Measurements from ENCODE around the gene MRPL51.
"Not testable (repeated sequence)": the region's sequence is repeated elsewhere in the genome, so short reads cannot be mapped to it uniquely, and the experiment has no call there.

Gene MRPL51

DNA sequence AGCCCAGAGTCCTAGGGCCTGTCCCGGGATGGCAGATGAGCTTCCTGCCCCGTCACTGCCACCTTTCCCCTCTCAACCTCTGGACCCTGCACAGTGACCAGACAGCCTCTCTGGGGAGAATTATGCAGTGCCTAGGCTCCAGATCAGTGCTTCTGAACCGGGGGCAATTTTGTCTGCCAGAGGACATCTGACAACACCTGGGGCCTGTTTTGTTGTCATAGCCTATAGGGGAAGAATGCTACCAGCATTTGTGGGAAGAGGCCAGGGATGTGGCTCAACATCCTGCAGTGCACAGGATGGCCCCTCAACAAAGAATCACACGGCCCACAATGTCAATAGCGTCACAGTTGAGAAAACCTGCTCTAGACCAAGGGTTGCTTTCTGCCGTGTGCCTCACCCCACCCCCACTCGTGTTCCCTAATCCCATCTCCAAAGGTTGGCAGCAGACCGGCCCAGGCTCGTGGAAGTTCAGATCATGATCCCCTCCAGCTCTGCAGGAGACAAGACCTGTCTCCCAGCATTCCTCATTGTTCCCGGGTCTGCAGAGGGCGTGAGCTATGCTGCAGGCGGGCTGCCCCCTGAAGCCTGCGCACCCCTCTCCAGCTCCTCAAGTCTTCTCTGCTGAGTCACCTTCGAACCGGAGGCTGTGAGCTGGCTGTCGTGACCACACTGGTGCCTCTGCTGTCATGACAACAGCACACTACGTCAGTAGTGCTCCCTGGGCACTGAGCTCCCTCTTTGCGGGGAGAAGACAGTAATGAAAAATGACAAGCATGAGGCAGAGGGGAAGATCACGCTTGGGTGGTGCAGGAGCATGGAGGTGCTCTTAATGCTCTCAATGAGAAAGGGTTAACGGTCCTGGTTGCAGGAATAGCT is 39.2 kb upstream of the MRPL51 start:
- DNase-seq (ENCODE audit: low read depth in 2 of 2), result peak; percentile 93 to 94

DNA sequence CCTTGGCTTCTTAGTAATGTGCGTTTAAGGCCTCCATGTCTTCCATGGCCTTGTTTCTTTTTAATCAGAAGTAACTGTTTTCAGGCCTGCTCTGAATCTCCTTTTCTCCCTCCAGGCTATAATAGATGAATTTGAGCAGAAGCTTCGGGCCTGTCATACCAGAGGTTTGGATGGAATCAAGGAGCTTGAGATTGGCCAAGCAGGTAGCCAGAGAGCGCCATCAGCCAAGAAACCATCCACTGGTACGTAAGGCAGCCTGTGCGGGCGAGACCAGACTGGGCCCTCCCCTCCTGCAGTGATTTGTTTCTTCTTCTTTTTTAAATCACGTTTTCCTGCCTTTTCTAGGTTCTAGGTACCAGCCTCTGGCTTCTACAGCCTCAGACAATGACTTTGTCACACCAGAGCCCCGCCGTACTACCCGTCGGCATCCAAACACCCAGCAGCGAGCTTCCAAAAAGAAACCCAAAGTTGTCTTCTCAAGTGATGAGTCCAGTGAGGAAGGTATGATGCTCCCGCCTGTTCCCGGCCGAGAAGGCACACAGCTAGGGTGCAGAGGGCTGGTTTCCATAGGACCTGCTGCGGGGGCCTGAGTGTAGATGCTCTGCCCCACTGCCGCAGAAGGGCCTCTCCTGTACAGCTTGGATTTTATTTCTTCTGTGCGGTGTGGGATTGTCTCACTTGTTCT is 37.7 kb upstream of the MRPL51 start:
- no peak for DNase-seq (ENCODE audit: low read depth in 2 of 2)

DNA sequence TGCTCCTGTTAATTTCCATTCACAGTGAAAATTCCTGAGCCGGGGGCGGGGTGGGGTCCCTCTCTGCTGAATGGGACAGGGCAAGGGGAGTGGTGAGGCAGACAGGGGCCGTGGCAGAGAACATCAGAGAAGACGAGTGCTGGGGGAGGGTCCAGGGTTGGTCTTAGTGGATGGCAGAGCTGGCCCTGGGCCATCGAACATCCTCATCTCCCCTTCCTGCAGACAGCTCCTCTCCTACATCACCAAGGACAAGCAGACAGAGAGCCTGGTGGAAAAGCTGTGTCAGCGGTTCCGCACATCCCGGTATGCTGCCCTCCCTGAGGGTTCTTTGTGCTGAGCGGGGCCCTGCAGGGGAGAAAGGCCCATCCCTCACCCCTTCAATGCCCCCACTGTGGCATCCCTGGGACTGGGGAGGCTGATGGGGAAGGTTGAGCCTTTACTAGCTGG is 36.3 kb upstream of the MRPL51 start:
- no peak for DNase-seq (ENCODE audit: low read depth in 2 of 2)

DNA sequence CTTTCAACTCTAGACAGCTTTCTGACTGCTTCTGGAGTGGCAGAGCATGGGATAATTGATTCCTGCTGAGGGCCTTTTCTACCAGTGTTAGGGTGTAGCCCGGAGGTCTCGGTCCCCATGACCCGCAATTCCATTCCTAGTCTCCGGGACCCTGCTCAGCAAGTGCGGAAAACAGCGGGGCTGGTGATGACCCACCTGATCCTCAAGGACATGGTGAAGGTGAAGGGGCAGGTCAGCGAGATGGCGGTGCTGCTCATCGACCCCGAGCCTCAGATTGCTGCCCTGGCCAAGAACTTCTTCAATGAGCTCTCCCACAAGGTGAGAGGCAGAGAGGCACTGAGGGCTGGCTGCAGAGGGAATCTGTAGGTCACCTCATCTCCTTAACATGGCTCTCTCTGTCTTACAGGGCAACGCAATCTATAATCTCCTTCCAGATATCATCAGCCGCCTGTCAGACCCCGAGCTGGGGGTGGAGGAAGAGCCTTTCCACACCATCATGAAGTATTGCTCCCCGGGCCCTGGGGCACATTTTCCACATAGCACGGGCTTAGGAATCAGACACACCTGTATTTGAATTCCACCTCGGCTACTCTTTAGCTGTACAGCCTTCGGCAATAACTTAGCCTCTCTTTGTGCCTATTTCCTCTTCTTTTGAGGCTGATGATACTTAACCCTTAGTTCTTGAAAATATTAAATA is 35.6 kb upstream of the MRPL51 start:
- DNase-seq (ENCODE audit: low read depth in 2 of 2), result no peak

DNA sequence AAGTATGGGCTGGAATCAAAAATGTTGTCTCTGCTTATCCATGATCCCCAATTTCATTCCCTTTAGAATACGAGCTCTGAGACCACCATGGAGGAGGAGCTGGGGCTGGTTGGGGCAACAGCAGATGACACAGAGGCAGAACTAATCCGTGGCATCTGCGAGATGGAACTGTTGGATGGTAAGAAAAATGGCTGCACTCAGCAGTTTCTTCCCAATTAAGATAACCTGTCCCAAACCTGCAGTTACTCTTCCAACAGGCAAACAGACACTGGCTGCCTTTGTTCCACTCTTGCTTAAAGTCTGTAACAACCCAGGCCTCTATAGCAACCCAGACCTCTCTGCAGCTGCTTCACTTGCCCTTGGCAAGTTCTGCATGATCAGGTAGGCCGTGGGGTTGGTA is 34.6 kb upstream of the MRPL51 start:
- DNase-seq (ENCODE audit: low read depth in 2 of 2), result no peak

DNA sequence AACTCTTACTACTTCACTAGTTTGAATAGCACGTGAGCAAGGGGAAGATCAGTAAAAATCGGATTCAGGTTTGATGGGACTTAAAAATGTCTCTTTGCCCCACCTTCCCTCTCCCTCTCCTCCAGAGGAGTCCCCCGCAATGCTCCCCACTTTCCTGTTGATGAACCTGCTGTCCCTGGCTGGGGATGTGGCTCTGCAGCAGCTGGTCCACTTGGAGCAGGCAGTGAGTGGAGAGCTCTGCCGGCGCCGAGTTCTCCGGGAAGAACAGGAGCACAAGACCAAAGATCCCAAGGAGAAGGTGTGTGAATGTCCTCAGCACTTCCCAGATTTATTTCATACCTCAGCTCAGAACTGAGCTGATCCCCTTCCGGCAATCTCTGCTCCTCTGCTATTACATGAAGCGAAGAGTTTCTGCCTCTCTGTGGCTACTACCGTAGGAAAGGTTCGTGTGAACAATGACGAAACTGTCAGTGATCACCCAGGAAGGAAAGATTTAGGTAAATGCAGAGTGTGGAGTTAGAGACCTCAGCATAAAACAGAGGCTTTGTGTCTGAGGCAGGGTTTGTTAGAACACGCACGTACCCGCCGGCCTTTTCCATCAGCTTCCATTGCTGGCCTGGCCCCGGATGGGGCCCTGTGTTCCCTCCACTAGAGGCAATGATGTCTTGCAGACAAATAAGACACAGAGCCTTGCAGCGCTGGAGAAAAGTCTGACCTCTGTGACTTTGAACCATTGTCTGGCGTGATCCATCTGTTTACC is 33.9 kb upstream of the MRPL51 start:
- DNase-seq (ENCODE audit: low read depth in 2 of 2), result no peak

DNA sequence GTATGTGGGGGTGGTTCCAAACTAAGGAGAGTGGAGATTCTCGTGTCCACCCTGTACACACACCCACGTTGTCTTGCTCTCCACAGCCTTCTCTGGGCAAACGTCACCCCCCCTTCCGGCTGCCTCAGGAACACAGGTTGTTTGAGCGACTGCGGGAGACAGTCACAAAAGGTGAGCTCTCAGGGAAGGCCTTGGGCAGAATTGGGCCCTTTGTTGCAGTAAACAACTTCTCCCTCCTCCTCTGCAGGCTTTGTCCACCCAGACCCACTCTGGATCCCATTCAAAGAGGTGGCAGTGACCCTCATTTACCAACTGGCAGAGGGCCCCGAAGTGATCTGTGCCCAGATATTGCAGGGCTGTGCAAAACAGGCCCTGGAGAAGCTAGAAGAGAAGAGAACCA is 33.1 kb upstream of the MRPL51 start:
- DNase-seq (ENCODE audit: low read depth in 2 of 2), result no peak

DNA sequence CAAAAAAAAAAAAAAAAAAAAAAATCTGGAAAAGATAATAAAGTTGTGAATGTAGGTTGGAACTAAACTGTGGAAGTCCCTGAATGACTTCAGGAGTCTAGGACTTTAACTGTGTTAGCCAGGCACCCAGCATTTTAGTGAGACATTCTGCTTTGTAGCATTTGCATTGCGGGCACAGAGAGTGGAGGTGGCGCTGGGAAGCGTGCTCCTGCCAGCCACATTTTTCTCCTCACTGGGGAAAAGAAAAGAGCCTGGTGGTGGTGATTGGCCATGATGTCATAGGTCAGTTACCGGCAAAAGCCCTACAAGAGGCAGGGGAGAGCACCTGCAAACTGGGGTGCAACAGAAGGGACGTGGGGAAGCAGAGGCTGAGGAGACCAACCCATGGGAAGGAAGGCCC is 31.6 kb upstream of the MRPL51 start:
- no peak for DNase-seq (ENCODE audit: low read depth in 2 of 2)

DNA sequence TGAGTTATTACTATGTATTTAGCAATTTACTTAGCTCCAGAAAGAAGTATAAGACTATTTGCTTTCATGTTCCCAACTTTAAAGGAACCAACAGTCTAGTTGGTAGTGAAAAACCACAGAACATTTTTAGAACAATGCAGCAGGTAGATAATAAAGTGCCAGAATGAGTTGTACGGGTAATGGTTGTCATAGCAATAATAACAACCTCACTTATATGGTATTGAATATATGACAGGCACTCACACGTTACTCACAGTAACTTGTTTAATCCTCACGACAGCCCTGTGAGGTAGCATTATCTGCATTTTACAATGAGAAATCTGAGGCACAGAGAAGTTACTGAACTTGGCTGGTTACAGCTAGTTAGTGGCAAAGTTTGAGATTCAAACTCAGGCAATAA is 30.6 kb upstream of the MRPL51 start:
- DNase-seq (ENCODE audit: low read depth in 2 of 2), result no peak

DNA sequence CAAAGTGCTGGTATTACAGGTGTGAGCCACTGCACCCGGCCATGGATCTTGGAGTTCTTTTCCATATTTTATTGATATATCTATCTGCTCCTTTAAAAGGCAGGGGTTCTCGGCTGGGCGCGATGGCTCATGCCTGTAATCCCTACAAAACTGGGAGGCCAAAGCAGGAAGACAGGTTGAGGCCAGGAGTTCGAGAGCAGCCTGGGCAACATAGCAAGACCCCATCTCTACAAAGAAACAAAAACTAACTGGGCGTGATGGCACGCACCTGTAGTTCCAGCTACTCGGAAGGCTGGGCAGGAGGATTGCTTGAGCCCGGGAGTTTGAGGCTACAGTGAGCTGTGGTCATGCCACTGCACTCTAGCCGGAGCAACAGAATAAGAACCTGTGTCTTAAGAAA is 29.1 kb upstream of the MRPL51 start:
- no peak for DNase-seq (ENCODE audit: low read depth in 2 of 2)

DNA sequence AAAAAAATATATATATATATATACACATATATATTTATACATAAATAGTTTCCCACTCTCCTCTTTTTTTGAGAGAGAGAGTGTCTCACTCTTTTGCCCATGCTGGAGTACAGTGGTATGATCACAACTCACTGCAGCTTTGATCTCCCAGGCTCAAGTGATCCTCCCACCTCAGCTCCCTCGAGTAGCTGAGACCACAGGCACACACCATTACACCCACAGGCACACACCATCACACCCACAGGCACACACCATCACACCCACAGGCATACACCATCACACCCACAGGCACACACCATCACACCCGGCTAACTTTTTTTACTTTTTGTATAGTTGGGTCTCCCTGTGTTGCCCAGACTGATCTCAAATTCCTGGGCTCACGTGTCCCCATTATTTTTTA is 27.1 kb upstream of the MRPL51 start:
- no peak for DNase-seq (ENCODE audit: low read depth in 2 of 2)

DNA sequence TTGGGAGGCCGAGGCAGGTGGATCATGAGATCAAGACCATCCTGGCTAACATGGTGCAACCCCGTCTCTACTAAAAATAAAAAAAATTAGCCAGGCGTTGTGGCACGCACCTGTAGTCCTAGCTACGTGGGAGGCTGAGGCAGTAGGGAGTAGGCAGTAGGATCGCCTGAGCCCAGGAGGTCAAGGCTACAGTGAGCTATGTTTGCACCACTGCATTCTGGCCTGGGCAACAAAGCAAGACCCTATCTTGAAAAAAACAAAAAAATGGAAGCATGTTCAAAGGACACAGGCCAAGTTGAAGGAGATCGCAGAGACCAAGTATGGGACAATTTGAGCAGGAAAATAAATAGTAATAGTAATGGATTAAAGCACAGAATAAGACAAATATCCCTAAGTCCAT is 15.0 kb upstream of the MRPL51 start:
- DNase-seq (ENCODE audit: low read depth in 2 of 2), result no peak

DNA sequence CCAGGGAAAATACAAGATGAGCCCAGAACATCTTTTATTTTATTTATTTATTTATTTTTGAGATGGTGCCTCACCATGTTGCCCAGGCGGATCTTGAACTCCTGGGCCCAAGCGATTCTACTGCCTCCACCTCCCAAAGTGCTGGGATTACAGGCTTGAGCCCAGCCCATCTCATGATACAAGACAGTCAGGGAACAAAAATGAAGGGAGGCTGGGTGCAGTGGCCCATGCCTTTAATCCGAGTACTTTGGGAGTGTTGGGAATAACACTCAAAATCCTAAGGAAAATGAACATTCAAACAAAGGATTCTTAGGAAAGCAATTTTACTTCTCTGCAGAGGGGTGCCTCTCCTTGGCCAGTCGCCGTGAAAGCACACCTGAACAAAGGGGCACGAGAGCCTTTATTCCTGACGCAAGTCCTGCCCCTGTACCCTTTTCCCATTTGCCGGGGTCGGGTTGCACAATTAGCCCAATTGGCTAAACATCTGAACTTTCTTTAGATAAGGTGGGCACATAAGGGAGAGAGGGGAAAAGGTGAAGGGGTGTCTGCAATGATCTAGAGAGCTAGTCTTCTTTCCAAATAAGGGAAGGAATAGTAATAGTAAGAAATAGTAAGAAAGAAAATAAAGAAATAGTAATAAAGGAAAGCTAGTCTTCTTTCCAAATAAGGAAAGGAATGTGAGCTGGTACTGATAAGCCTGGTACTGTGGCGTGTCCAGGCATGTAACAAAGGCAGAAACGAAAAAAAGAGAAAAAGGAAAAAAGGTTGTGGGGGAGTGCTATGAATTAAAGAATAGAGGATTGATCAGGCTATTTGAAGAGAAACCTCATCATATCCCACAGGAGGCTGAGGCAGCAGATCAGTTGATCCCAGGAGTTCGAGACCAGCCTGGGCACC is 14.3 kb upstream of the MRPL51 start:
- no peak for DNase-seq (ENCODE audit: low read depth in 2 of 2)

DNA sequence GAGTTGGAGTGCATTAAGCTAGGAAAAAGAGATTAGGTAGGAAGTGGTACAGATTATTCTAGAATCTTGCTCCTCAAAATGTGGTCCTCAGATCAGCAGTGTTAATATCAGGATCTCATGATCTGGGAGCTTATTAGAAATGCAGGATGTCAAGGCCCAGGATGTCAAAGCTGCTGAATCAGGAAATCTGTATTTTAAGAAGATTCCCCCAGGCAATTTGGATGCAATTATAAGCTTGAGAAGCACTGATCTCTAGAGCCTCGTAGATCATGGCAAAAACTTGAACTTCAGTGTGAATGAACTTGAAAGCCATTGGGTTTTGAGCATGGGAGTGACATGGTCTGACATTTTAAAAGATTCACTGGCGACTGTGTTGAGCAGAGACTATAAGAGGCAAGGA is 7.4 kb upstream of the MRPL51 start:
- no peak for DNase-seq (ENCODE audit: low read depth in 2 of 2)

DNA sequence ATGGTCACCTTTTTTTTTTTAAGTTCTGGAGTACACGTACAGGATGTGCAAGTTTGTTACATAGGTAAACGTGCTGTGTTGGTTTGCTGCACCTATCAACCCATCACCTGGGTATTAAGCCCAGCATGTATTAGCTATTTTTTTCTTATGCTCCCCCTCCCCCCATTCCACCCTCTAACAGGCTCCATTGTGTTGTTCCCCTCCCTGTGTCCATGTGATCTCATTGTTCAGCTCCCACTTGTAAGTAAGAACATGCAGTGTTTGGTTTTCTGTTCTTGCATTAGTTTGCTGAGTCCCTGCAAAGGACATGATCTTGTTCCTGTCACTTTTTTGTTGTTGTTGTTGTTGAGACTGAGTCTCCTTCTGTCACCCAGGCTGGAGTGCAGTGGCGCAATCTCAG is 4.2 kb upstream of the MRPL51 start:
- not testable (repeated sequence) for DNase-seq (ENCODE audit: low read depth in 2 of 2)

DNA sequence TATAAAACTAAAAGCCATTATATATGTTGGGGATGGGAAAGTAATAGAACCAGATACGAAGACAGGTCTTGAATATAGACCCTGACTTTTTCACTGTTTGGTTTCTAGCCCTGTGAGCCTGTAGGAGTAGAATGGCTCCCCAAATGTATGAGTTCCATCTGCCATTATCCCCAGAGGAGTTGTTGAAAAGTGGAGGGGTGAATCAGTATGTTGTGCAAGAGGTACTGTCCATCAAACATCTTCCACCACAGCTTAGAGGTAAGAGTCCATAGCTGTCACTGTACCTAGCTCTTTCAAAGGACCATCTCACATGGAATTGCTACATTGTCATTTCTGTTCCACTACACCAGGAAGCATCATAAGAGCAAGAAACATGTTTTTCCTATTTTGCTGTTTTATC is 1.9 kb upstream of the MRPL51 start:
- DNase-seq (ENCODE audit: low read depth in 2 of 2), result no peak

DNA sequence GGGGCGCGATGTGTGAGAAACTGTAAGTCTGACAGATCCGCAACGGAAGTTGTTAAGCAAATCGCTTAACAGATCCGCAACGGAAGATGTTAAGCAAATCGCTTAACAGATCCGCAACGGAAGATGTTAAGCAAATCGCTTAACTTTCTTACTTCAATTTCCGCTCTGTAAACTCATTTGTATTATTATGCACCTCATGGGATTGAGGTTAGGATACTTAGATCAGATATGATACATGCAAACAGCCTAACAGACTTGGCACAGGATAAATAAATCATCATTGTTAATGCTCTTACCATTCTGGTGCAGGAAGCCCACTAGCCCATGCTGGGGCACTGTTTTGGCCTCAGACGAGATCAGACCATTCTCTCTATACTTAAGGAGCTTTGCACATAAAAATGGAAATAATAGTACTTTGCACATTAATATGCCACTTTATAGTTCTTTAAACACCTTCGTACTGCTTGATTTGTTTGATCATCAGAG is 1.2 kb upstream of the MRPL51 start:
- DNase-seq (ENCODE audit: low read depth in 2 of 2), result no peak

DNA sequence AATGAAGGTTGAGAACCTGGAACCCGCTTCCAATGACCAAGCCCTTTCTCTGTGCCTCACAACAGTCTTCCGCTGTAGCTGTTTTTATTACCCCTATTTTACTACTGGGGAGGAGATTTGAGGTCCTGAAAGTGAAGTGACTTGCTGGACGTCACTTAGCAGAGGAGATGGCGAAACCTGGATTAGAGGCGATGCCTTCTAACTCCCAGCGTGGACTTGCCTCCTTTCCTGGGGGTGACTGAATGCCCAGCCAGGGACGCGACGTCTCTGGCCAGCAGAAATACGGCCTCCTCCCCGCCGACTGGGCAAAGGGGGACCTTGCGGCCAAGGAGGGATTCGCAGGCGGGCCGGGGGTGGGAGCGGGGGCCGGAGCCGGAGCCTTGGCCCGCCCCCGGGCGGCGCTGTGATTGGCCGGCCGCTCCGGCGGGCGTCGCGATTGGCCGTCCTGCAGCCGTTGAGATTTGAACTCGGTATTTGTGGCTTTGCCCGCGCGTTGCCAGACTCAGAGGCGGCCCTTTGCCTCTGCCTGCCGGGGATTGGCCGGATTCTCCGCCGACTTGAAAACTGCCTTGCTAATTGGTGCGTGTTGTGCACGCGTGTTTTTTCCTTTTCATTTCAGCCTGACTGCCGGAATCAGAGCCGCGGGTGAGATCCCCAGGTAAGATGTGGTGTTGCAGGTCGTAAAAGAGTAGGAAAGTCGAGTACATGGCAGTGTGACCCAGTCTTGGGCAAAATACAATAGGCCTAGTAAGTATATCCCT is 615 bp upstream of the MRPL51 start, which contains the start of gene NCAPD2:
Gene NCAPD2, plus strand, starts transcription at position 606 of the 761 bp plus-strand sequence. CDS start 997 bp downstream, outside the sequence.
- DNase-seq (ENCODE audit: low read depth in 2 of 2), result peak; percentile 82 to 84

DNA sequence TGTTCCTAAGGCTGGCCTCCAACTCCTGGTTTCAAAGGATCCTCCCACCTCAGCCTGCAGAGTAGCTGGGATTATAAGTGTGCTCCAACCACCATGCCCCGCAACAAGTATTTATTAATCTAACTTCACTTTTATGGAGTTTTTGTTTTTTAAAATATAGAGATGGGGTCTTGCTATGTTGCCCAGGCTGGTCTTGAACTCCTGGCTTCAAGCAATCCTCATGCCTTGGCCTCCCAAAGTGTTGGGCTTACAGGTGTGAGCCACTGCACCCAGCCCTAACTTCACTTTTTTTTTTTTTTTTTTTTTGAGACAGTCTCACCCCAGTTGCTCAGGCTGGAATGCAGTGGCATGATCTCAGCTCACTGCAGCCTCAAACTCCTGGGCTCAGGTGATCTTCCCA is 2.4 kb downstream of the MRPL51 start:
- DNase-seq (ENCODE audit: low read depth in 2 of 2), result not testable (repeated sequence)

DNA sequence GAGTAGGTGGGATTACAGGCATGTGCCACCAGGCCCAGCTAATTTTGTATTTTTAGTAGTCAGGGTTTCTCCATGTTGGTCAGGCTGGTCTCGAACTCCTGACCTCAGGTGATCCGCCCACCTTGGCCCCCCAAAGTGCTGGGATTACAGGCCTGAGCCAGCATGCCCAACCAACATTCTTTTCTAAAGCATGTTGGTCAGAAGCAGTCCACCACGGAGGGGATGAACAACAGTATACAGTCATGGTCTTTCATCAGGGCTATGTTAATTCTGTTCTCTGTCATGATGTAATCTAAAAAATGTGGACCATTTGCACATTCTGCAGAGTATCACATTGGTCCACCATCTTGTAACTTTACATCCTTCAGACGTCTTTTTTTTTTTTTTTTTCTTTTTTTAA is 3.6 kb downstream of the MRPL51 start:
- no peak for DNase-seq (ENCODE audit: low read depth in 2 of 2)
